AG10803 (cell line): ENCODE results near the gene SYNGR1.

ENCODE experiments used
- DNase-seq: peaks from one replicate; pipeline ENCODE4 v3.0.0; 2010; ENCODE audit warnings: low read depth
- H3K4me3 ChIP-seq: 2 replicates; pipeline ENCODE4 v1.5.1; 2011; ENCODE audit warnings: mild to moderate bottlenecking, low read length, control low read depth
- TF ChIP-seq, protein P1 (sequence below): conservative IDR thresholded peaks from 2 replicates; pipeline ENCODE4 v1.5.1; 2011; ENCODE audit warnings: mild to moderate bottlenecking, low read length, control low read depth, inconsistent platforms

SYNGR1 gene, protein sequence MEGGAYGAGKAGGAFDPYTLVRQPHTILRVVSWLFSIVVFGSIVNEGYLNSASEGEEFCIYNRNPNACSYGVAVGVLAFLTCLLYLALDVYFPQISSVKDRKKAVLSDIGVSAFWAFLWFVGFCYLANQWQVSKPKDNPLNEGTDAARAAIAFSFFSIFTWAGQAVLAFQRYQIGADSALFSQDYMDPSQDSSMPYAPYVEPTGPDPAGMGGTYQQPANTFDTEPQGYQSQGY

DNA sequence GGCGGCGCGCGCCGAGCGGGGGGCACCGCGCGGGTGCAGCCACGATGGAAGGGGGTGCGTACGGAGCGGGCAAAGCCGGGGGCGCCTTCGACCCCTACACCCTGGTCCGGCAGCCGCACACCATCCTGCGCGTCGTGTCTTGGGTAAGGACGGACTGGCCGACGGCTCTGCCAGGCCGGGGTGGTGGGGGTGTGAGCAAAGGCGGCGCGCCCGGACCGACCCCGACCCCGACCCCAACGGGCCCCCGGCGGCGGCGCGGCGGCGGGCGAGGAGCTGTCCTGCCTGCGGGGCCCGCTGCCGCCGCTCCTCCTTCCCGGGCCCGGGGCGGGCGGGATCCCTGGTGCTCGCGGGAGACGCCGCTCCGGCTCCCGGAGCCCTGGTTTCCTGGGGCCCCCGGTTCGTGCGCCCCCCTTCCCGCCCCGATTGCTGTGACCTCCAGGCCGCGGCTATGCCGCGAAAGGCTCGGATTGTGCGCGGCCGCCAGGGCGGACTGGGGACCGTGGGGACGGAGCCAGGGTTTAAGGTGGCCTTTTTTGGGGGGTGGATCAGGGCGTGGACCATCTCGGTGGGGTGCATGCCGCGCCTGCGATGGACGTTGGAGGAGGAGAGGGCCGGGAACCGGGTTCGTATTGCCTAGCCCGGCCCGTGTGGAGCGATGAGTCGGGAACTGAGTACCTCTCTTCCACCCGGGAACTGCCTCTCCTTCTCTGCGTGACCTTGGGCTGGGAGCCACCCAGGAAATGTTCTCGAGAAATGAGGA, at the start of gene SYNGR1:
Gene SYNGR1, plus strand, starts transcription at position 25 of the 760 bp plus-strand sequence. Its CDS starts 20 bp downstream, at position 45.
- TF ChIP-seq, protein P1, sequence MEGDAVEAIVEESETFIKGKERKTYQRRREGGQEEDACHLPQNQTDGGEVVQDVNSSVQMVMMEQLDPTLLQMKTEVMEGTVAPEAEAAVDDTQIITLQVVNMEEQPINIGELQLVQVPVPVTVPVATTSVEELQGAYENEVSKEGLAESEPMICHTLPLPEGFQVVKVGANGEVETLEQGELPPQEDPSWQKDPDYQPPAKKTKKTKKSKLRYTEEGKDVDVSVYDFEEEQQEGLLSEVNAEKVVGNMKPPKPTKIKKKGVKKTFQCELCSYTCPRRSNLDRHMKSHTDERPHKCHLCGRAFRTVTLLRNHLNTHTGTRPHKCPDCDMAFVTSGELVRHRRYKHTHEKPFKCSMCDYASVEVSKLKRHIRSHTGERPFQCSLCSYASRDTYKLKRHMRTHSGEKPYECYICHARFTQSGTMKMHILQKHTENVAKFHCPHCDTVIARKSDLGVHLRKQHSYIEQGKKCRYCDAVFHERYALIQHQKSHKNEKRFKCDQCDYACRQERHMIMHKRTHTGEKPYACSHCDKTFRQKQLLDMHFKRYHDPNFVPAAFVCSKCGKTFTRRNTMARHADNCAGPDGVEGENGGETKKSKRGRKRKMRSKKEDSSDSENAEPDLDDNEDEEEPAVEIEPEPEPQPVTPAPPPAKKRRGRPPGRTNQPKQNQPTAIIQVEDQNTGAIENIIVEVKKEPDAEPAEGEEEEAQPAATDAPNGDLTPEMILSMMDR: no peak
- H3K4me3 ChIP-seq: peak within 1 kb of the TSS; percentile 67
- DNase-seq: no peak

DNA sequence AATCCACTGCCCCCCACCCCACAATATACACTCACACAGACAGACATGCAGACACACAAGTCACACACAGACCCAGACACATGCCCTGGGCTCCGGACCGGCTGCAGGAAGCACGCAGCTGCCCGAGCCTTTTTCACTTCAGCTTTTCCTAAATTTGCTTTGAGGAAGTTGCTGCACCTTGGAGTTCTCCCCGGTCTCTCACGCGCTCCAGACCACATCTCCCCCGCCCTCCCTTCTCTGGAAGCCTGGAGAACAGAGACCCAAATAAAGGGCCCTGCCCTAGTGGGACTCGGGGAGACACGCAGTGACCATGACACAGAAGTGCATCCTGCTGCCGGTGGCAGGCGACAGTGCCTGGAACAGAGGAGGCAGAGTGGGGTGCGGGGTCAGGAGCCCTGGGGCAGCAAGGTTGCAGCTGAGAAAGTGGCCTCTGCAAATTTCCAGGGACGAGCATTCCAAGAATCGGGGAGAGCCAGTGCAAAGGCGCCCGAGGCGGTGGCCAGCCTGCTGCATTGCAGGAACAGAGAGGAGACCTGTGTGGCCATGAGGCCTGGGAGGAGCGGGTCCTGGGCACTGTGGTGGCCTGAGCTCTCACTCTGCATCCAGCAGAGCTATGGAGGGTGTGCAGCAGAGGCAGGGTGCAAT, 49.5 kb upstream of the SYNGR1 start:
- DNase-seq: no peak
- no peak overlapping the region for H3K4me3 ChIP-seq
- TF ChIP-seq, protein P1: no peak

- TF ChIP-seq, protein P1: no peak
- DNase-seq: no peak
- H3K4me3 ChIP-seq: no peak overlapping the region
Observed at GRCh38 chr22:39301108-39301507, 48.7 kb upstream of the SYNGR1 start.

- DNase-seq: no peak
- TF ChIP-seq, protein P1: no peak
Observed at GRCh38 chr22:39301926-39302325, 47.9 kb upstream of the SYNGR1 start.

DNA sequence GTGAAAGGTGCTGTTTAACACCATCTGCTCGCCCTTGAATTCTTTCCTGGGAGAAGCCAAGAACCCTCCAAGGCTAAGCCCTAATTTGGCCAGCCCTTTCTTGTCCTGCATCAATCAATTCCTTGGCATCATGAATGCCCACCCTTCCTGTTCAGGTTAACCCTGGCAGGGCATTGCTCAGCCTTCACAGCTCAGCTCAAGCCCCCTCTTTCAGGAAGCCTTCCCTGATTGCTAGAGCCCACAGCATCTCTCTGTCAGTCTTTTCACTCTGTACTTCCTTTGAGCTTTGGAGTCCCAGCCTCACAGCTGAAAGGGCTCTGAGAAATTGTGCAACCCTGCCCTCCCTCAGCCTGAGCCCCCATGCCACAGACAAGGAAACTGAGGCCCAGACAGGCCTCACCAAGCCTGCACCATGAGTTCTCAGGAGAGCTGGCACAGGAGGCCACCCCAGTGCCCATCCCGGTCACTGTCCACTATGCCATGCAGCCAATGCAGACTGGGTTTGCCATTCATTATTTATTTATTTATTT, 47.3 kb upstream of the SYNGR1 start:
- no peak for DNase-seq
- TF ChIP-seq, protein P1: no peak
- no peak overlapping the region for H3K4me3 ChIP-seq

More at GRCh38 chr22:39301926-39302325, 47.9 kb upstream of the SYNGR1 start:
- no peak overlapping the region for H3K4me3 ChIP-seq

GRCh38 chr22:39303358-39303757, 46.4 kb upstream of the SYNGR1 start:
- TF ChIP-seq, protein P1: no peak
- DNase-seq: no peak
- H3K4me3 ChIP-seq: no peak overlapping the region
